K562 (cell line): ENCODE measurements around the gene TMEM174. TPM values are rescaled to one million over a fixed set of nuclear protein-coding genes. Genes with fewer than 3 reads are reported as not detected.

Experiments used
- ATAC-seq: fragments of 200-7000 bp; cut with Tn5 transposase; 3 replicates; pipeline ENCODE4 v1.9.1; 2020; ENCODE audit warnings: moderate library complexity
- BruUV-seq: library from RNA; stranded (reverse); fragments of 400-500 nt; replicated peaks from 2 replicates; lab custom pipeline; 2021; lab: Mats Ljungman, UMichigan
- CTCF ChIA-PET: fragments of 300-600 bp; formaldehyde crosslinking; extraction: SDS; loops from one replicate; lab custom pipeline; 2021; ENCODE audit warnings: low intra/inter-chr PET ratio; lab: Yijun Ruan, JAX
- POLR2A ChIA-PET: fragments of 300-600, 350-650 bp; sonication (Branson Sonifier 250); formaldehyde crosslinking; extraction: SDS; loops from one replicate; lab custom pipeline; 2021; ENCODE audit warnings: antibody characterized with exemption, inconsistent platforms; lab: Yijun Ruan, JAX
- DNase-seq, 4 experiments: peaks; one replicate each; pipeline versions ENCODE4 v3.0.0 to v3.0.0-alpha.2; 2011 to 2018; ENCODE audit warnings: low spot score in 3 of 4, mixed read lengths in 3 of 4; ENCODE audit errors: extremely low read depth in 1 of 4
- FAIRE-seq: peaks from 2 replicates; lab custom pipeline; 2011; peaks lifted over from hg19 to GRCh38; lab: Jason Lieb, UNC
- H2AFZ ChIP-seq: 2 replicates; pipeline ENCODE4 v1.6.0; 2011; ENCODE audit warnings: low read depth, low read length, control low read depth, inconsistent platforms
- H3K27ac ChIP-seq: fragments of 200-600 bp; 3 replicates; pipeline ENCODE4 v1.8.0; 2011; ENCODE audit warnings: low read depth, mild to moderate bottlenecking, control low read depth, inconsistent platforms, low read length, moderate library complexity, mixed read lengths; ENCODE audit errors: extremely low read depth
- H3K27me3 ChIP-seq, 2 experiments: fragments of 300-600 bp in 1 of 2; 2 replicates in 1 of 2; 3 replicates in 1 of 2; pipeline versions ENCODE4 v1.6.0 to v1.8.0; 2011; ENCODE audit warnings: inconsistent platforms in 2 of 2, low read length in 2 of 2, mild to moderate bottlenecking in 1 of 2, mixed read lengths in 1 of 2, moderate library complexity in 1 of 2; ENCODE audit not compliant: control insufficient read depth in 2 of 2, insufficient read depth in 2 of 2
- H3K36me3 ChIP-seq: fragments of 300-600 bp; 3 replicates; pipeline ENCODE4 v1.8.0; 2011; ENCODE audit warnings: mild to moderate bottlenecking, low read length, inconsistent platforms; ENCODE audit not compliant: control insufficient read depth, insufficient read depth
- H3K4me1 ChIP-seq, 2 experiments: fragments of 200-600 bp in 1 of 2; replicated peaks in 1 of 2; 2 replicates in 1 of 2; 3 replicates in 1 of 2; pipeline versions ENCODE4 v1.5.1 to v1.8.0; 2011; ENCODE audit warnings: inconsistent platforms in 2 of 2, low read length in 2 of 2, mild to moderate bottlenecking in 1 of 2, mixed read lengths in 1 of 2, moderate library complexity in 1 of 2; ENCODE audit not compliant: control insufficient read depth in 2 of 2, insufficient read depth in 2 of 2
- H3K4me2 ChIP-seq: 2 replicates; pipeline ENCODE4 v1.6.1; 2011; ENCODE audit warnings: low read length, control low read depth, inconsistent platforms, mixed read lengths; ENCODE audit not compliant: insufficient read depth
- H3K4me3 ChIP-seq: fragments of 200-600 bp; sonication (generic), shearing (Covaris generic); 2 replicates; pipeline ENCODE4 v1.5.1; 2016; ENCODE audit warnings: control low read depth, inconsistent platforms
- H3K79me2 ChIP-seq: fragments of 200-600 bp; 3 replicates; pipeline ENCODE4 v1.8.0; 2011; ENCODE audit warnings: low read length, inconsistent platforms; ENCODE audit not compliant: control insufficient read depth, insufficient read depth
- H3K9ac ChIP-seq, 2 experiments: 2 replicates each; pipeline versions ENCODE4 v1.6.0 to v1.6.1; 2011; ENCODE audit warnings: low read depth in 2 of 2, low read length in 2 of 2, control low read depth in 1 of 2, inconsistent platforms in 1 of 2, mild to moderate bottlenecking in 1 of 2, mixed read lengths in 1 of 2; ENCODE audit not compliant: insufficient read depth in 1 of 2
- H3K9me1 ChIP-seq: one replicate; pipeline ENCODE4 v1.6.0; 2011; ENCODE audit warnings: inconsistent platforms, mild to moderate bottlenecking, low read length, moderate library complexity; ENCODE audit not compliant: control insufficient read depth, insufficient read depth
- H3K9me3 ChIP-seq: replicated peaks from 2 replicates; pipeline ENCODE4 v1.5.1; 2011; ENCODE audit warnings: low read depth, low read length, inconsistent platforms; ENCODE audit not compliant: control insufficient read depth, insufficient read depth
- H4K20me1 ChIP-seq: replicated peaks from 2 replicates; pipeline ENCODE4 v1.6.1; 2011; ENCODE audit warnings: low read length, inconsistent platforms, mixed read lengths; ENCODE audit not compliant: control insufficient read depth, insufficient read depth
- ARID1B ChIP-seq: fragments of 450-650 bp; IDR thresholded peaks from 2 replicates; pipeline ENCODE4 v1.6.1; 2016; ENCODE audit warnings: antibody characterized with exemption, mild to moderate bottlenecking, inconsistent platforms
- CBFA2T2 ChIP-seq: fragments of 450-650 bp; conservative IDR thresholded peaks from 2 replicates; pipeline ENCODE4 v1.6.1; 2017; ENCODE audit warnings: mild to moderate bottlenecking
- DNMT1 ChIP-seq: fragments of 450-650 bp; IDR thresholded peaks from 2 replicates; pipeline ENCODE4 v1.6.1; 2016; ENCODE audit warnings: antibody characterized with exemption, mild to moderate bottlenecking
- NFRKB ChIP-seq: fragments of 450-650 bp; IDR thresholded peaks from 2 replicates; pipeline ENCODE4 v1.6.1; 2016; ENCODE audit warnings: low read depth
- SMARCB1 ChIP-seq: IDR thresholded peaks from 2 replicates; pipeline ENCODE4 v1.6.1; 2011; ENCODE audit warnings: improper control_type of control experiment, low read depth; ENCODE audit not compliant: insufficient read length
- SRSF3 ChIP-seq: fragments of 200-400 bp; formaldehyde crosslinking; IDR thresholded peaks from 2 replicates; pipeline ENCODE4 v1.6.1; 2016; ENCODE audit warnings: mild to moderate bottlenecking, low read length, moderate library complexity; ENCODE audit not compliant: insufficient read depth
- TAF7 ChIP-seq: fragments of 450-650 bp; IDR thresholded peaks from 2 replicates; pipeline ENCODE4 v1.6.1; 2016; ENCODE audit warnings: missing genetic modification characterization, missing compliant biosample characterization
- TOE1 ChIP-seq, 2 experiments: fragments of 450-650 bp in 1 of 2; sonication (generic) in 1 of 2; formaldehyde crosslinking in 1 of 2; IDR thresholded peaks; 2 replicates each; pipeline versions ENCODE4 v1.7.1 to v1.8.0; 2016 to 2022; ENCODE audit warnings: borderline replicate concordance in 2 of 2, mild to moderate bottlenecking in 2 of 2, antibody characterized with exemption in 1 of 2, inconsistent platforms in 1 of 2, low read depth in 1 of 2, missing genetic modification reagents in 1 of 2, moderate library complexity in 1 of 2
- ZFP30 ChIP-seq: fragments of 250-450 bp; sonication (Bioruptor Pico); IDR thresholded peaks from 2 replicates; pipeline ENCODE4 v1.8.0; 2022; ENCODE audit warnings: moderate library complexity, mild to moderate bottlenecking, inconsistent platforms, borderline replicate concordance
- ZNF311 ChIP-seq: fragments of 250-450 bp; sonication (Bioruptor Pico); IDR thresholded peaks from 2 replicates; pipeline ENCODE4 v1.4.0; 2020; ENCODE audit warnings: mild to moderate bottlenecking, moderate library complexity
- ZNF384 ChIP-seq: IDR thresholded peaks from 2 replicates; pipeline ENCODE4 v1.6.1; 2012; ENCODE audit warnings: low read depth, low read length, improper control_type of control experiment
- ZNF707 ChIP-seq: fragments of 250-450 bp; sonication (Bioruptor Pico); conservative IDR thresholded peaks from 2 replicates; pipeline ENCODE4 v1.8.0; 2022; ENCODE audit warnings: inconsistent platforms, mild to moderate bottlenecking, moderate library complexity
- ZNF780A ChIP-seq: fragments of 250-450 bp; sonication (Bioruptor Pico); IDR thresholded peaks from 2 replicates; pipeline ENCODE4 v1.5.0; 2021; ENCODE audit warnings: mild to moderate bottlenecking
- WGBS: fragments of 100-300 bp; shearing (Covaris generic); methylation state at CpG from one replicate; pipeline ENCODE4 v1.1.6; 2016; ENCODE audit warnings: low coverage, mixed read lengths; ENCODE audit not compliant: insufficient coverage; ENCODE audit errors: missing lambda C conversion rate; 5-methylcytosine and 5-hydroxymethylcytosine counted together
- in situ Hi-C: fragments of 300-500 bp; cut with MboI; formaldehyde crosslinking; loops from 4 replicates; pipeline ENCODE4 v1.15.0; 2018; ENCODE audit warnings: inconsistent platforms, mixed read lengths
- intact Hi-C: fragments of 100-400 bp; cut with micrococcal nuclease; formaldehyde crosslinking; loops from 2 replicates; pipeline ENCODE4 v1.14.2; 2022
- polyA plus RNA-seq, 8 experiments: library from polyadenylated mRNA; depleted of rRNA in 4 of 8; stranded (reverse) in 5 of 8; unstranded in 3 of 8; fragments of >200 nt; fragmentation: Nextera tagmentation in 2 of 8; fragmentation: Illumina TruSeq in 1 of 8; extraction: Ambion mirVana in 2 of 8; extraction: Trizol in 1 of 8; gene quantifications; 2 replicates each; pipeline versions ENCODE4 v1.2.1 to v1.2.3, GENCODE V29; 2011 to 2014; ENCODE audit warnings: inconsistent platforms in 1 of 8, missing spikeins in 1 of 8
- total RNA-seq, 7 experiments: library from RNA; depleted of rRNA in 6 of 7; stranded (reverse); fragments of >200 nt in 6 of 7; fragmentation: Illumina TruSeq in 2 of 7; extraction: Trizol in 2 of 7; gene quantifications; 2 replicates each; pipeline versions ENCODE4 v1.2.1 to v1.2.3, GENCODE V29; 2011 to 2021; ENCODE audit warnings: low replicate concordance in 1 of 7
- TF ChIP-seq, protein P1 (sequence below), 2 experiments: fragments of 450-650 bp in 1 of 2; sonication (generic) in 1 of 2; formaldehyde crosslinking in 1 of 2; IDR thresholded peaks in 1 of 2; conservative IDR thresholded peaks in 1 of 2; 2 replicates each; pipeline versions ENCODE4 v1.6.1 to v1.8.1; 2016 to 2023; ENCODE audit warnings: mild to moderate bottlenecking in 2 of 2, moderate library complexity in 2 of 2, inconsistent platforms in 1 of 2, missing genetic modification reagents in 1 of 2
- TF ChIP-seq, protein P2 (sequence below): fragments of 450-650 bp; formaldehyde crosslinking; IDR thresholded peaks from 2 replicates; pipeline ENCODE4 v1.4.0; 2020; ENCODE audit warnings: mild to moderate bottlenecking, moderate library complexity
- TF ChIP-seq, protein P3 (sequence below), 2 experiments: IDR thresholded peaks in 1 of 2; conservative IDR thresholded peaks in 1 of 2; 2 replicates each; pipeline ENCODE4 v1.6.1; 2016; ENCODE audit warnings: low read depth in 2 of 2, mild to moderate bottlenecking in 1 of 2, missing compliant biosample characterization in 1 of 2, missing genetic modification characterization in 1 of 2, moderate library complexity in 1 of 2

Gene TMEM174
- total and polyA plus RNA-seq, 9 of the 15 experiments (the other 6 are each of a cell fraction or from before 2014, with no cell fraction given) = not detected

DNA sequence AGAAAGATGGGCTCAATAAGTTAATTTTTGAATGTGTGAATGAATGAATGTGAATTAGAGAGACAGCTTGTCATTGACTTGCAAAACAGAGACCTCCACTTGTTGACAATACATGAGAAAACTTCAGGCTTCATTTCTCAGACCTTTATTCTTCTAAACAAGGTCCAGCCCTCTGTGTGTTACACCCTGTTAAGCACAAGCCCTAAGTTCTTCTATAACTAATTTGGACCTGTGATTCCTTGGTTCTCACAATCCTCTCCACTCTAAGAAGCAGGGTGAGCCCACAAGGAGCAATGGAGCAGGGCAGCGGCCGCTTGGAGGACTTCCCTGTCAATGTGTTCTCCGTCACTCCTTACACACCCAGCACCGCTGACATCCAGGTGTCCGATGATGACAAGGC, at the start of gene TMEM174 (continued):
- TF ChIP-seq TAF7 (tag) (no peak), ZNF707 (CRISPR knock-in tag) (no peak), SRSF3 (no peak)

DNA sequence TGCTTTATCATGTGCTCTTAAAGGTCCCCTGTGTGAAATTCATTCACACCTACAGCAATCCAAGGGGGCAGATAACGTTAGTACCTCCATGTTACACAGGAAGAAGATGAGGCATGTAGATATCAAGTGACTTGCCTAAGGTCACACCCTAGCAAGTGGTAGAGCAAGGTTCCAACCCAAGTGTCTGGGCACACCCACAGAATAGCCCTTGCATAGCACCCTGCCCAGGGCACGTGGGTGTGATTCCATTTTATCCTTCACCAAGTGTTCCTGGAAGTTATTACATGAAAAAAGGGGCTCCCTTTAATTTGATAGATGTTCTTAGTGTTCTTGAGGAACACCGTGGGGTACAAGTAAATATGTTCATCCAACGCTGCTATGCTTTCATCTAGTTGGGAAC, 47.7 kb upstream of the TMEM174 start:
- no peak overlapping the region for H3K9ac ChIP-seq
- H3K27ac ChIP-seq = no peak overlapping the region
- DNase-seq = no peak
- no peaks in the 10 kb centered on the region for H3K9me1 ChIP-seq
- FAIRE-seq = no peak
- no peak overlapping the region for H3K4me2 ChIP-seq
- in situ Hi-C loops (no loop called here), intact Hi-C loops (no loop called here)
- CTCF ChIA-PET = interaction anchor here (0.6 to 0.7 kb wide), 2 partner anchors 11 to 230 kb away, joined by 3 to 4 read pairs; no protein-coding TSS in a partner anchor
- ATAC-seq = no peak
- no peaks in the 10 kb centered on the region for H3K9me3 ChIP-seq
- 0% methylated on average over 4 of the region's 4 CpGs for WGBS
- no peak overlapping the region for H3K4me3 ChIP-seq
- H3K36me3 ChIP-seq = no peaks in the 10 kb centered on the region
- no TSS peak for BruUV-seq
- H4K20me1 ChIP-seq = no peaks in the 10 kb centered on the region
- H3K27me3 ChIP-seq = peaks cover 23 to 48% of the 10 kb centered on the region in 2 experiments
- peaks cover 0 to 9% of the 10 kb centered on the region in 2 experiments; a peak in 2 of 5 replicates for H3K4me1 ChIP-seq
- no peak overlapping the region for H2AFZ ChIP-seq
- POLR2A ChIA-PET = interaction anchor here (0.7 kb wide), 1 partner anchor 95 kb away, joined by 3 read pairs; no protein-coding TSS in a partner anchor
- H3K79me2 ChIP-seq = no peaks in the 10 kb centered on the region
- TF ChIP-seq NFRKB (no peak), ZNF780A (no peak), ARID1B (no peak), DNMT1 (no peak), SMARCB1 (no peak), CBFA2T2 (no peak), ZNF384 (no peak), ZFP30 (no peak), ZNF311 (no peak), TOE1 (IDR thresholded peaks at IDR 0.05; ENCODE audit: borderline replicate concordance) (no peak), TOE1 (CRISPR knock-in tag; IDR thresholded peaks at IDR 0.05; ENCODE audit: borderline replicate concordance, low read depth) (no peak)
- TF ChIP-seq, protein P1, sequence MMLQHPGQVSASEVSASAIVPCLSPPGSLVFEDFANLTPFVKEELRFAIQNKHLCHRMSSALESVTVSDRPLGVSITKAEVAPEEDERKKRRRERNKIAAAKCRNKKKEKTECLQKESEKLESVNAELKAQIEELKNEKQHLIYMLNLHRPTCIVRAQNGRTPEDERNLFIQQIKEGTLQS (IDR thresholded peaks at IDR 0.05) = no peak
- TF ChIP-seq, protein P1 (CRISPR knock-in tag; conservative IDR thresholded peaks at IDR 0.05) = no peak
- TF ChIP-seq, protein P2, sequence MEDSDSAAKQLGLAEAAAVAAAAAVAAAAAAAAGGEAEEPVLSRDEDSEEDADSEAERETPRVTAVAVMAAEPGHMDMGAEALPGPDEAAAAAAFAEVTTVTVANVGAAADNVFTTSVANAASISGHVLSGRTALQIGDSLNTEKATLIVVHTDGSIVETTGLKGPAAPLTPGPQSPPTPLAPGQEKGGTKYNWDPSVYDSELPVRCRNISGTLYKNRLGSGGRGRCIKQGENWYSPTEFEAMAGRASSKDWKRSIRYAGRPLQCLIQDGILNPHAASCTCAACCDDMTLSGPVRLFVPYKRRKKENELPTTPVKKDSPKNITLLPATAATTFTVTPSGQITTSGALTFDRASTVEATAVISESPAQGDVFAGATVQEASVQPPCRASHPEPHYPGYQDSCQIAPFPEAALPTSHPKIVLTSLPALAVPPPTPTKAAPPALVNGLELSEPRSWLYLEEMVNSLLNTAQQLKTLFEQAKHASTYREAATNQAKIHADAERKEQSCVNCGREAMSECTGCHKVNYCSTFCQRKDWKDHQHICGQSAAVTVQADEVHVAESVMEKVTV (CRISPR knock-in tag) = no peak
- TF ChIP-seq, protein P3, sequence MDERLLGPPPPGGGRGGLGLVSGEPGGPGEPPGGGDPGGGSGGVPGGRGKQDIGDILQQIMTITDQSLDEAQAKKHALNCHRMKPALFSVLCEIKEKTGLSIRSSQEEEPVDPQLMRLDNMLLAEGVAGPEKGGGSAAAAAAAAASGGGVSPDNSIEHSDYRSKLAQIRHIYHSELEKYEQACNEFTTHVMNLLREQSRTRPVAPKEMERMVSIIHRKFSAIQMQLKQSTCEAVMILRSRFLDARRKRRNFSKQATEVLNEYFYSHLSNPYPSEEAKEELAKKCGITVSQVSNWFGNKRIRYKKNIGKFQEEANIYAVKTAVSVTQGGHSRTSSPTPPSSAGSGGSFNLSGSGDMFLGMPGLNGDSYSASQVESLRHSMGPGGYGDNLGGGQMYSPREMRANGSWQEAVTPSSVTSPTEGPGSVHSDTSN (CRISPR knock-in tag; IDR thresholded peaks at IDR 0.05; ENCODE audit: low read depth) = no peak
- TF ChIP-seq, protein P3 (tag; conservative IDR thresholded peaks at IDR 0.05; ENCODE audit: low read depth) = no peak
